ENCODE measurements around the gene ADAM21. TPM values are rescaled to one million over a fixed set of nuclear protein-coding genes. Genes with fewer than 3 reads are reported as not detected.
"Not testable (repeated sequence)": the region's sequence is repeated elsewhere in the genome, so short reads cannot be mapped to it uniquely, and the experiment has no call there.

ADAM21 gene
- total RNA-seq, 1 donor from 2014 or later: 0.26 TPM

DNA sequence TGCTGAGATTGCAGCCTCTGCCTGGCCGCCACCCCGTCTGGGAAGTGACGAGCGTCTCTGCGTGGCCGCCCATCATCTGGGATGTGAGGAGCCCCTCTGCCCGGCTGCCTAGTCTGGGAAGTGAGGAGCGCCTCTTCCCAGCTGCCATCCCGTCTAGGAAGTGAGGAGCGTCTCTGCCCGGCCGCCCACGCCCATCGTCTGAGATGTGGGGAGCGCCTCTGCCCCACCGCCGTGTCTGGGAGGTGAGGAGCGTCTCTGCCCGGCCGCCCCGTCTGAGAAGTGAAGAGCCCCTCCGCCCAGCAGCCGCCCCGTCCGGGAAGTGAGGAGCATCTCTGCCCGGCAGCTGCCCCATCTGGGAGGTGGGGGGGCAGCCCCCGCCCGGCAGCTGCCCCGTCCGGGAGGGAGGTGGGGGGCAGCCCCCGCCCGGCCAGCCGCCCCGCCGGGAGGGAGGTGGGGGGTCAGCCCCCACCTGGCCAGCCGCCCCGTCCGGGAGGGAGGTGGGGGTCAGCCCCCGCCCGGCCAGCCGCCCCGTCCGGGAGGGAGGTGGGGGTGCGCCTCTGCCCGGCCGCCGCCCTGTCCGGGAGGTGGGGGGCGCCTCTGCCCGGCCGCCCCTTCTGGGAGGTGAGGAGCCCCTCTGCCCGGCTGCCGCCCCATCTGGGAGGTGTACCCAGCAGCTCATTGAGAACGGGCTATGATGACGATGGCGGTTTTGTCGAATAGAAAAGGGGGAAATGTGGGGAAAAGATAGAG is 25.6 kb downstream of the ADAM21 start:
- DNase-seq (ENCODE audit: low read depth in 2 of 2): not testable (repeated sequence)

DNA sequence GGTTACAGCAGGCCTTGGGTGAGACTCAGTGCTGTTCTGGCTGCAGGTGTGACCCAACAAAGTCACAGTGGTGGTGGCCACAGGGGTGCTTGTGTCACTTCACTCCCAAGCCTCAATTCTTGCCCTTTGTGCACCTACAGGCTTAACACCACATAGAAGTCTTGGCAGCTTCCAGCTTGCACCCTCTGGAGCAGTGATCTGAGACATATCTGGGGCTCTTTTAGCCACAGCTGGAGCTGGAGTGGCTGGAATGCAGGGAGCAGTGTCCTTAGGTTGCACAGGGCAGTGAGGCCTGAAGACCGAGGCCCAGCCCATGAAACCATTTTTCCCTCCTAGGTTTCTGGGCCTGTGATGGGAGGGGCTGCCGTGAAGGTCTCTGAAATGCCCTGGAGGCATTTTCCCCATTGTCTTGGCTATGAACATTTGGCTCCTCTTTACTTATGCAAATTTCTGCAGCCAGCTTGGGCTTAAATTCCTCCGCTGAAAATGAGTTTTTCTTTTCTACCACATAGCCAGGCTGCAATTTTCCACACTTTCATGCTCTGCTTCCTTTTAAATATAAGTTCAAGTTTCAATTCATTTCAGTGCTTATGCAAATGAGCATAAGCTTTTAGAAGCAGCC is 37.7 kb downstream of the ADAM21 start:
- no peak for DNase-seq (ENCODE audit: low read depth in 2 of 2)

DNA sequence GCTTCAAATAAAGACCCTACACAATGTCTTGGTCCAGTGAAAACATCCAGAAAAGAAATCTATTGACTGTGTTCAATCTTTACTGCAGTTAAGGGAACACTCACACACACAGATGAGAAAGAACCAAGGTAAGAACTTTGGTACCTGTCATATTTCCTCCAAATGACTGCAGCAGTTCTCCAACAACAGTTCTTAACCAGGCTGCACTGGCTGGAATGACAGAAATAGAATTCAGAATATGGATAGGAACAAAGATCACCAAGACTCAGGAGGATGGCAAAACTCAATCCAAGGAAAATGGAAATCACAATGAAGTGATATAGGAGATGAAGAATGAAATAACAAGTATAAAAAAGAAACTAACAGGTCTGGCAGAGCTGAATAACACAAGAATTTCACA is 46.2 kb downstream of the ADAM21 start:
- DNase-seq (ENCODE audit: low read depth in 2 of 2): no peak

Other genes with a start within 250 kb of the ADAM21 start
- 30.6 and 42.2 TPM in 2 replicates for gene COX16, start 92.5 kb upstream of the ADAM21 start, total RNA-seq
- 16.8 and 18.2 TPM in 2 replicates for gene SYNJ2BP, start 35.1 kb upstream of the ADAM21 start, total RNA-seq
- gene ADAM20, start 82.8 kb downstream of the ADAM21 start, total RNA-seq: 0.13 and 0.76 TPM in 2 replicates
- 17.7 and 23.6 TPM in 2 replicates for gene MED6, start 148.5 kb downstream of the ADAM21 start, total RNA-seq
- gene TTC9, start 189.7 kb downstream of the ADAM21 start, total RNA-seq: 0.13 and 0.25 TPM in 2 replicates